Right cardiac atrium (tissue), 5 donors: Measurements from ENCODE around the gene DRAP1. TPM values are rescaled to one million over a fixed set of nuclear protein-coding genes. Genes with fewer than 3 reads are reported as not detected.
A peak's percentile ranks its signal among the peaks of the same experiment; 100 is the strongest.

Source experiments
- ATAC-seq, 2 donors: fragments of 200-7000 bp; cut with Tn5 transposase; one replicate each; pipeline versions ENCODE4 v1.8.0 to v1.9.1; 2020; ENCODE audit warnings: moderate library complexity in 2 of 2, mild to moderate bottlenecking in 1 of 2
- DNase-seq, 3 donors: peaks; one replicate each; pipeline ENCODE4 v3.0.0-alpha.2; 2020
- H3K27ac ChIP-seq: one replicate; pipeline ENCODE4 v1.5.1; 2013; ENCODE audit warnings: mild to moderate bottlenecking, low read length, control low read depth, moderate library complexity
- H3K27me3 ChIP-seq: one replicate; pipeline ENCODE4 v1.6.1; 2013; ENCODE audit not compliant: control insufficient read depth, insufficient read depth
- H3K4me1 ChIP-seq: one replicate; pipeline ENCODE4 v1.6.1; 2013; ENCODE audit warnings: low read length; ENCODE audit not compliant: control insufficient read depth, insufficient read depth
- H3K4me3 ChIP-seq: one replicate; pipeline ENCODE4 v1.5.1; 2013; ENCODE audit warnings: low read length, control low read depth
- H3K9me3 ChIP-seq: one replicate; pipeline ENCODE4 v1.6.1; 2013; ENCODE audit warnings: low read length; ENCODE audit not compliant: control insufficient read depth
- WGBS: extraction: QIAGEN DNeasy Blood & Tissue Kit; methylation state at CpG from one replicate; pipeline ENCODE4 v1.1.7; 2013; 5-methylcytosine and 5-hydroxymethylcytosine counted together
- intact Hi-C, 4 donors: fragments of 100-400 bp; cut with DNase I; formaldehyde crosslinking; loops; one replicate each; pipeline versions ENCODE4 v1.11.0 to v1.14.0; 2022 to 2023
- polyA plus RNA-seq: library from polyadenylated mRNA; stranded (reverse); fragments of 200-250 nt; gene quantifications from one replicate; pipeline ENCODE4 v1.2.3, GENCODE V29; 2013
- total RNA-seq, 4 donors: library from RNA; stranded (reverse); fragmentation: NEBNext Ultra II Directional; extraction: Animal tissue kit (Norgen Biotek cat#: 25700); gene quantifications; one replicate each; pipeline ENCODE4 v1.2.1, GENCODE V29; 2021
- donor health status: healthy with polysubstance abuse.
- donor health status: DM: no; HTN: yes; CAD: no.
- donor health status: DM: no; HTN: no; CAD: no.
- donor health status: DM: no; HTN: yes; CAD: no; lungs with severe emphysema.
- donor health status: DM: yes; HTN: yes; CAD: no.

The DRAP1 gene
- total and polyA plus RNA-seq, 5 donors: 82.9 to 130 (median 85.3) TPM

DNA sequence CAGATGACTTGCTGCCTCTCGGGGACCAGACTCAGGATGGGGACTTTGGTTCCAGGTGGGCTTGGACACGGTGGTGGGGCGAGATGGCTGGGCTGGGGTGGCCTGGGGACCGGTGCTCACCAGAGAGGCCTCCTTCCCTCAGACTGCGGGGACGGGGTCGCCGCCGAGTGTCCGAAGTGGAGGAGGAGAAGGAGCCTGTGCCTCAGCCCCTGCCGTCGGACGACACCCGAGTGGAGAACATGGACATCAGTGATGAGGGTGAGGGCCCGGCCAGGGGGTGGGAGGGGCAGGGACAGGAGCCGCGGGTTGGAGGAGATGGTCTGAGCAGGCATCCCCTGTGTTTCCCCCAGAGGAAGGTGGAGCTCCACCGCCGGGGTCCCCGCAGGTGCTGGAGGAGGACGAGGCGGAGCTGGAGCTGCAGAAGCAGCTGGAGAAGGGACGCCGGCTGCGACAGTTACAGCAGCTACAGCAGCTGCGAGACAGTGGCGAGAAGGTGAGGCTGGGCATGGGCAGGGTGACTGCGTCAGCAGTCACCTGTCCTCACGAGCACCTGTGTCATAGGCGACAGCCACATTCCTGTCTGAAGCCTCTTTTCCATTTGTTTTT, 48.2 kb downstream of the DRAP1 start:
- no peak for ATAC-seq
- Histone ChIP-seq H3K27me3 (no peaks in the 10 kb centered on the region), H3K4me3 (no peak overlapping the region), H3K4me1 (peaks cover 4% of the 10 kb centered on the region), H3K27ac (no peak overlapping the region), H3K9me3 (no peaks in the 10 kb centered on the region)
- intact Hi-C loops: loop anchor here in 2 of 4 donors (5.0 to 10.0 kb wide), 2 partner anchors 35 to 83 kb away; partner anchors contain the start of genes BANF1 (in 1 of the 2), EIF1AD (in 1 of the 2) and FIBP (in 1 of the 2)
- peak in 1 of 3 donors; percentile 50 for DNase-seq
- WGBS: 92% methylated on average over 30 of the region's 30 CpGs

- ATAC-seq (no peak), DNase-seq (no peak)
- H3K4me1 ChIP-seq: no peaks in the 10 kb centered on the region
- H3K4me3 ChIP-seq: no peak overlapping the region
- 83% methylated on average over 15 of the region's 15 CpGs for WGBS
- H3K9me3 ChIP-seq: no peaks in the 10 kb centered on the region
- no peaks in the 10 kb centered on the region for H3K27me3 ChIP-seq
- no peak overlapping the region for H3K27ac ChIP-seq
- intact Hi-C loops: loop anchor here in 2 of 4 donors (5.0 to 10.0 kb wide), 2 partner anchors 33 to 84 kb away; partner anchors contain the start of genes BANF1 (in 1 of the 2), EIF1AD (in 1 of the 2) and FIBP (in 1 of the 2)
Observed at GRCh38 chr11:65968600-65969482, 49.6 kb downstream of the DRAP1 start.

Other genes with a start within 250 kb of the DRAP1 start
- 10 to 100 TPM; 49.0 to 57.2 (median 54.0) TPM for gene KAT5, start 207.2 kb upstream of the DRAP1 start, total RNA-seq
- gene KAT5, start 207.2 kb upstream of the DRAP1 start, polyA plus RNA-seq: 49.1 TPM
- gene RNASEH2C, start 198.6 kb upstream of the DRAP1 start, total RNA-seq: 10 to 100 TPM; 68.1 to 94.4 (median 76.4) TPM
- 158 TPM for gene RNASEH2C, start 198.6 kb upstream of the DRAP1 start, polyA plus RNA-seq
- 10 to 100 TPM in 1 of 4 donors, 1 to 10 TPM in 3; 9.0 to 14.1 (median 9.1) TPM for gene AP5B1, start 138.4 kb upstream of the DRAP1 start, total RNA-seq
- 6.6 TPM for gene AP5B1, start 138.4 kb upstream of the DRAP1 start, polyA plus RNA-seq
- gene OVOL1, start 132.4 kb upstream of the DRAP1 start, total RNA-seq: not detected
- not detected for gene OVOL1, start 132.4 kb upstream of the DRAP1 start, polyA plus RNA-seq
- under 1 TPM in 3 of 4 donors, not detected in 1; 0.20 to 0.88 (median 0.48) TPM for gene SNX32, start 85.5 kb upstream of the DRAP1 start, total RNA-seq
- gene SNX32, start 85.5 kb upstream of the DRAP1 start, polyA plus RNA-seq: 0.20 TPM
- gene CFL1, start 61.2 kb upstream of the DRAP1 start, total RNA-seq: 100 to 1,000 TPM; 285 to 470 (median 377) TPM
- 389 TPM for gene CFL1, start 61.2 kb upstream of the DRAP1 start, polyA plus RNA-seq
- gene MUS81, start 59.0 kb upstream of the DRAP1 start, total RNA-seq: 10 to 100 TPM; 33.3 to 39.5 (median 35.8) TPM
- 44.7 TPM for gene MUS81, start 59.0 kb upstream of the DRAP1 start, polyA plus RNA-seq
- 100 to 1,000 TPM; 139 to 164 (median 142) TPM for gene EFEMP2, start 46.6 kb upstream of the DRAP1 start, total RNA-seq
- gene EFEMP2, start 46.6 kb upstream of the DRAP1 start, polyA plus RNA-seq: 128 TPM
- gene CTSW, start 39.6 kb upstream of the DRAP1 start, total RNA-seq: 1 to 10 TPM in 1 of 4 donors, under 1 TPM in 3; 0.45 to 1.7 (median 0.64) TPM
- 0.79 TPM for gene CTSW, start 39.6 kb upstream of the DRAP1 start, polyA plus RNA-seq
- gene FIBP, start 31.0 kb upstream of the DRAP1 start, total RNA-seq: 10 to 100 TPM; 39.7 to 46.6 (median 42.8) TPM
- 37.8 TPM for gene FIBP, start 31.0 kb upstream of the DRAP1 start, polyA plus RNA-seq
- gene CCDC85B, start 28.8 kb upstream of the DRAP1 start, total RNA-seq: 10 to 100 TPM; 50.8 to 61.3 (median 57.4) TPM
- gene CCDC85B, start 28.8 kb upstream of the DRAP1 start, polyA plus RNA-seq: 80.3 TPM
- gene FOSL1, start 19.0 kb upstream of the DRAP1 start, total RNA-seq: 1 to 10 TPM in 1 of 4 donors, under 1 TPM in 3; 0.57 to 5.5 (median 0.83) TPM
- 2.6 TPM for gene FOSL1, start 19.0 kb upstream of the DRAP1 start, polyA plus RNA-seq
- 10 to 100 TPM; 31.1 to 41.8 (median 38.7) TPM for gene C11orf68, start 364 bp upstream of the DRAP1 start, total RNA-seq
- 39.8 TPM for gene C11orf68, start 364 bp upstream of the DRAP1 start, polyA plus RNA-seq
- gene TSGA10IP, start 26.1 kb downstream of the DRAP1 start, total RNA-seq: not detected
- gene TSGA10IP, start 26.1 kb downstream of the DRAP1 start, polyA plus RNA-seq: not detected
- gene SART1, start 42.3 kb downstream of the DRAP1 start, total RNA-seq: 10 to 100 TPM; 34.3 to 41.7 (median 36.9) TPM
- gene SART1, start 42.3 kb downstream of the DRAP1 start, polyA plus RNA-seq: 41.3 TPM
- gene EIF1AD, start 82.7 kb downstream of the DRAP1 start, total RNA-seq: 10 to 100 TPM; 19.3 to 22.2 (median 20.8) TPM
- gene EIF1AD, start 82.7 kb downstream of the DRAP1 start, polyA plus RNA-seq: 18.5 TPM
- gene BANF1, start 83.1 kb downstream of the DRAP1 start, total RNA-seq: 100 to 1,000 TPM; 175 to 258 (median 218) TPM
- gene BANF1, start 83.1 kb downstream of the DRAP1 start, polyA plus RNA-seq: 274 TPM
- gene CST6, start 92.6 kb downstream of the DRAP1 start, total RNA-seq: 1 to 10 TPM; 1.2 to 3.6 (median 2.2) TPM
- gene CST6, start 92.6 kb downstream of the DRAP1 start, polyA plus RNA-seq: 2.1 TPM
- not detected for gene CATSPER1, start 107.1 kb downstream of the DRAP1 start, total RNA-seq
- not detected for gene CATSPER1, start 107.1 kb downstream of the DRAP1 start, polyA plus RNA-seq
- 10 to 100 TPM; 10.8 to 13.6 (median 12.1) TPM for gene GAL3ST3, start 129.7 kb downstream of the DRAP1 start, total RNA-seq
- 8.9 TPM for gene GAL3ST3, start 129.7 kb downstream of the DRAP1 start, polyA plus RNA-seq
- 10 to 100 TPM; 84.4 to 97.7 (median 91.7) TPM for gene SF3B2, start 132.9 kb downstream of the DRAP1 start, total RNA-seq
- gene SF3B2, start 132.9 kb downstream of the DRAP1 start, polyA plus RNA-seq: 62.1 TPM
- gene PACS1, start 150.8 kb downstream of the DRAP1 start, total RNA-seq: 10 to 100 TPM; 48.3 to 82.5 (median 56.5) TPM
- 30.9 TPM for gene PACS1, start 150.8 kb downstream of the DRAP1 start, polyA plus RNA-seq